Cardiac muscle cell (in vitro differentiated cells and primary cell): ENCODE results near the gene APOL4. TPM values are rescaled to one million over a fixed set of nuclear protein-coding genes. Genes with fewer than 3 reads are reported as not detected.

Source experiments
- DNase-seq, 2 donors: peaks; one replicate each; pipeline versions ENCODE4 v3.0.0 to v3.0.0-alpha.2; 2010 to 2017; ENCODE audit warnings: low read depth in 1 of 2, low spot score in 1 of 2
- H3K27ac ChIP-seq: fragments of 200-600 bp; sonication (generic); 2 replicates; pipeline ENCODE4 v1.5.1; 2016
- H3K27me3 ChIP-seq: fragments of 200-600 bp; sonication (generic); 2 replicates; pipeline ENCODE4 v1.6.0; 2016; ENCODE audit warnings: control low read depth
- H3K36me3 ChIP-seq: fragments of 200-600 bp; sonication (generic); 2 replicates; pipeline ENCODE4 v1.5.1; 2016; ENCODE audit warnings: control low read depth
- H3K4me1 ChIP-seq: fragments of 200-600 bp; sonication (generic); 2 replicates; pipeline ENCODE4 v1.8.1; 2017; ENCODE audit warnings: low read depth, mild to moderate bottlenecking, mixed run types
- H3K4me3 ChIP-seq: fragments of 200-600 bp; sonication (generic); 2 replicates; pipeline ENCODE4 v1.5.1; 2016; ENCODE audit warnings: mild to moderate bottlenecking
- H3K9me3 ChIP-seq: fragments of 200-600 bp; sonication (generic); 2 replicates; pipeline ENCODE4 v1.5.1; 2017; ENCODE audit warnings: low read depth, mild to moderate bottlenecking, control low read depth
- polyA plus RNA-seq: library from polyadenylated mRNA; unstranded; fragments of >200 nt; fragmentation: Nextera tagmentation; extraction: Ambion mirVana; gene quantifications from 2 replicates; pipeline ENCODE4 v1.2.1, GENCODE V29; 2016
- total RNA-seq: library from RNA; depleted of rRNA; stranded (reverse); fragments of >200 nt; gene quantifications from 2 replicates; pipeline ENCODE4 v1.2.3, GENCODE V29; 2016
- TF ChIP-seq, protein P1 (sequence below): IDR thresholded peaks from 2 replicates; pipeline ENCODE4 v1.5.1; 2012; ENCODE audit warnings: low read depth, mild to moderate bottlenecking, low read length

APOL4 gene
- total and polyA plus RNA-seq, 2 experiments from 2014 or later, result 0.27 TPM; not detected in 1

GRCh38 chr22:36227806-36228205 is 26.2 kb upstream of the APOL4 start:
- DNase-seq, result no peak
- Histone ChIP-seq H3K36me3 (no peaks in the 10 kb centered on the region), H3K4me1 (no peaks in the 10 kb centered on the region), H3K9me3 (no peaks in the 10 kb centered on the region), H3K27me3 (no peaks in the 10 kb centered on the region), H3K27ac (no peak overlapping the region), H3K4me3 (no peak overlapping the region)
- TF ChIP-seq, protein P1, sequence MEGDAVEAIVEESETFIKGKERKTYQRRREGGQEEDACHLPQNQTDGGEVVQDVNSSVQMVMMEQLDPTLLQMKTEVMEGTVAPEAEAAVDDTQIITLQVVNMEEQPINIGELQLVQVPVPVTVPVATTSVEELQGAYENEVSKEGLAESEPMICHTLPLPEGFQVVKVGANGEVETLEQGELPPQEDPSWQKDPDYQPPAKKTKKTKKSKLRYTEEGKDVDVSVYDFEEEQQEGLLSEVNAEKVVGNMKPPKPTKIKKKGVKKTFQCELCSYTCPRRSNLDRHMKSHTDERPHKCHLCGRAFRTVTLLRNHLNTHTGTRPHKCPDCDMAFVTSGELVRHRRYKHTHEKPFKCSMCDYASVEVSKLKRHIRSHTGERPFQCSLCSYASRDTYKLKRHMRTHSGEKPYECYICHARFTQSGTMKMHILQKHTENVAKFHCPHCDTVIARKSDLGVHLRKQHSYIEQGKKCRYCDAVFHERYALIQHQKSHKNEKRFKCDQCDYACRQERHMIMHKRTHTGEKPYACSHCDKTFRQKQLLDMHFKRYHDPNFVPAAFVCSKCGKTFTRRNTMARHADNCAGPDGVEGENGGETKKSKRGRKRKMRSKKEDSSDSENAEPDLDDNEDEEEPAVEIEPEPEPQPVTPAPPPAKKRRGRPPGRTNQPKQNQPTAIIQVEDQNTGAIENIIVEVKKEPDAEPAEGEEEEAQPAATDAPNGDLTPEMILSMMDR, result no peak

DNA sequence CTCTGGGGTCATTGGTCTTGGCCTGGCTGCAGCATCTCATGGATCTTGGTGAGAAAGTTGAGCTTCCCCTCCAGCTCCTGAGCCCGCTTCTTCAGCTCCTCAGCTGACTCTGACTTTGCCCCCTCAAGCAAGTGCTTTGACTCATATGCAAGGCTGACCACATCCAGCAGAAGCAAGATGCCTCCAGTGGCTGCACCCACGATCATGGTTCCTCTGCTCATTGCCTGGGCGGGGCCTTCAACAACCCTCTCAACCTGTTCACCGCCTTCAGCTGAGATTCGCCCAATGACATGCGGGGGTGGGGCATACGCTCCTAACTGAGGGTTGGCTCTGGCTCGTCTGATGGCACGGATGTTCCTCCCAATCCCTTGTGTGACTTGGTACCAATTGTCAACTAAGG is 25.8 kb upstream of the APOL4 start:
- no peaks in the 10 kb centered on the region for H3K9me3 ChIP-seq

DNA sequence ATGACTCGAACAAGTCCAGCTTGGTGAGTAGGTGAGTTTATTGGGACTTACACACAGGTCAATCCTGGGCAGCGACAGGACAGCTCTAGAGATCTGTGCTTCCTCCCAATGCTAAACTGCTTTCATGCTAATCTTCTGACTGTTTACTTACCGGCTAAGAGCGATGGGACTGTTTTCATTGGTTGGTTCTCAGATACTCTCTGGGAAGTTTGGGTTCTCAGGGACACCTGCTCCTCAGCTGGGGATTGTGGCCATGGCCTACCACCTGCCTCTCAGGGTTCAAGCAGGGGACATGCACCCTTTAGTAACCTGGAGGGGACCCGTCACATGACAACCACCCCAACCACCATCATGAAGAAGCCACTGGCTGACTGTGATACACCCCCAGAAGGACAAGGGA is 24.6 kb upstream of the APOL4 start:
- no peaks in the 10 kb centered on the region for H3K36me3 ChIP-seq
- H3K4me1 ChIP-seq, result peaks cover 3% of the 10 kb centered on the region
- H3K27me3 ChIP-seq, result no peaks in the 10 kb centered on the region
- DNase-seq, result no peak
- H3K9me3 ChIP-seq, result no peaks in the 10 kb centered on the region
- no peak overlapping the region for H3K27ac ChIP-seq
- H3K4me3 ChIP-seq, result no peak overlapping the region
- TF ChIP-seq, protein P1, result no peak

More for the DNA sequence above, 25.8 kb upstream of the APOL4 start:
- no peak overlapping the region for H3K4me3 ChIP-seq
- TF ChIP-seq, protein P1, result no peak
- H3K36me3 ChIP-seq, result no peaks in the 10 kb centered on the region
- no peak overlapping the region for H3K27ac ChIP-seq
- H3K4me1 ChIP-seq, result no peaks in the 10 kb centered on the region
- DNase-seq, result no peak
- H3K27me3 ChIP-seq, result no peaks in the 10 kb centered on the region

DNA sequence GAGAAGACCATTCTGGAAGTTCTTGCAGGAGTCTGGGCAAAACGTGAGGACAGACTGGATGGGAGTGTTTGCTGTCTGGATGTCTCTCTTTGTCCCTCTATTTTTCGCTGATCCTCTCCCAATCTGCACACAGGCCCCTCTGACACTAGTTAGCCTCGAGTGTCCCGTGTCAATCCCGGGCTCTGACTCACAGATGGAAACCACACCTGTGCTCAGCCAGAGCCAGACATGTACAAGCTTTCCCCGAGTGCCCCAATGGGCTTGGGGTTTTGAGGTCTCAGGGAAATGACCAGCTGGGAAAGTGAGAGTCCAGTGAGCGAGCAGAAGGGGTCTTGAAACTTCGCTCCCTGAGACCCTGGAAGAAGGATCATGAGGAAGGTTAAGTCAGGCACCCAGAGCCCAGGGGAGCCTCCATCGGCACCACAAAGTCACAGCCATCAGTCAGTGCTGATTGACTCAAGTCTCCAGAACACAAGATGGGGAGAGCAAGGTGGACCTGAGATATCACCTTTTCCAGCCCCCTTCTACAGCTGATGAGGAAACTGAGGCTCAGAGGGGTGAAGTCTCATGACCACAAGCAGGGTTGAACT is 23.8 kb upstream of the APOL4 start:
- peaks cover 3% of the 10 kb centered on the region for H3K4me1 ChIP-seq
- H3K9me3 ChIP-seq, result no peaks in the 10 kb centered on the region
- H3K27ac ChIP-seq, result no peak overlapping the region
- no peaks in the 10 kb centered on the region for H3K36me3 ChIP-seq
- TF ChIP-seq, protein P1, result no peak
- no peaks in the 10 kb centered on the region for H3K27me3 ChIP-seq
- DNase-seq, result no peak
- no peak overlapping the region for H3K4me3 ChIP-seq

GRCh38 chr22:36224245-36224644 is 22.6 kb upstream of the APOL4 start:
- TF ChIP-seq, protein P1, result no peak
- H3K9me3 ChIP-seq, result no peaks in the 10 kb centered on the region
- H3K27ac ChIP-seq, result no peak overlapping the region
- H3K36me3 ChIP-seq, result no peaks in the 10 kb centered on the region
- H3K4me1 ChIP-seq, result peaks cover 3% of the 10 kb centered on the region
- no peak overlapping the region for H3K4me3 ChIP-seq
- no peaks in the 10 kb centered on the region for H3K27me3 ChIP-seq
- DNase-seq, result no peak
